ENCODE results near the gene ST7.

Gene ST7

DNA sequence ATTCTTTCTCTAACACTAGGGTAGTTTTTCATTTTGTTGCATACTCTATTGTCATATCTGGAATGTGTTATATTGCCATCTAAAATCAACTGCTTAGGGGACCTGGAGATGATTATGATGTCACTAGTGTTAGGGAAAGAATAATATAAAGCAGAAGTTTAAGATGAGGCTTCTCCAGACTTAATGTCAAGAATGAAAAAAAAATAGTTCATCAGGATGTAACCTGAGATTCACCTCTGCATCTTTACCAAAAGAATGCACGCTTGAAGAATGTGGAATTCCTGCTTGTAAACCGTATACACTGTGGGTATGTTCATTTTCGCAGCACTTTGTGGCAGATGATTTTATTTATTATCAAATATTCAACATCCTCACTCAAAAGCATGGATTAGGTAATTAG is 184.6 kb downstream of the ST7 start:
- H3K4me3 ChIP-seq (ENCODE audit: low read depth, low read length): no peak overlapping the region
- DNase-seq (ENCODE audit: low read depth, low spot score): no peak
- POLR2A ChIA-PET: interaction anchor here (0.7 kb wide), 1 partner anchor 173 kb away, joined by 3 read pairs; no protein-coding TSS in a partner anchor
- TF ChIP-seq, protein P1, sequence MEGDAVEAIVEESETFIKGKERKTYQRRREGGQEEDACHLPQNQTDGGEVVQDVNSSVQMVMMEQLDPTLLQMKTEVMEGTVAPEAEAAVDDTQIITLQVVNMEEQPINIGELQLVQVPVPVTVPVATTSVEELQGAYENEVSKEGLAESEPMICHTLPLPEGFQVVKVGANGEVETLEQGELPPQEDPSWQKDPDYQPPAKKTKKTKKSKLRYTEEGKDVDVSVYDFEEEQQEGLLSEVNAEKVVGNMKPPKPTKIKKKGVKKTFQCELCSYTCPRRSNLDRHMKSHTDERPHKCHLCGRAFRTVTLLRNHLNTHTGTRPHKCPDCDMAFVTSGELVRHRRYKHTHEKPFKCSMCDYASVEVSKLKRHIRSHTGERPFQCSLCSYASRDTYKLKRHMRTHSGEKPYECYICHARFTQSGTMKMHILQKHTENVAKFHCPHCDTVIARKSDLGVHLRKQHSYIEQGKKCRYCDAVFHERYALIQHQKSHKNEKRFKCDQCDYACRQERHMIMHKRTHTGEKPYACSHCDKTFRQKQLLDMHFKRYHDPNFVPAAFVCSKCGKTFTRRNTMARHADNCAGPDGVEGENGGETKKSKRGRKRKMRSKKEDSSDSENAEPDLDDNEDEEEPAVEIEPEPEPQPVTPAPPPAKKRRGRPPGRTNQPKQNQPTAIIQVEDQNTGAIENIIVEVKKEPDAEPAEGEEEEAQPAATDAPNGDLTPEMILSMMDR (IDR thresholded peaks at IDR 0.05; ENCODE audit: insufficient read depth, low read length, missing control alignments): no peak
- CTCF ChIA-PET: interaction anchor here (1.4 to 4.0 kb wide), 2 partner anchors 11 to 208 kb away, joined by 4 to 29 read pairs; no protein-coding TSS in a partner anchor

DNA sequence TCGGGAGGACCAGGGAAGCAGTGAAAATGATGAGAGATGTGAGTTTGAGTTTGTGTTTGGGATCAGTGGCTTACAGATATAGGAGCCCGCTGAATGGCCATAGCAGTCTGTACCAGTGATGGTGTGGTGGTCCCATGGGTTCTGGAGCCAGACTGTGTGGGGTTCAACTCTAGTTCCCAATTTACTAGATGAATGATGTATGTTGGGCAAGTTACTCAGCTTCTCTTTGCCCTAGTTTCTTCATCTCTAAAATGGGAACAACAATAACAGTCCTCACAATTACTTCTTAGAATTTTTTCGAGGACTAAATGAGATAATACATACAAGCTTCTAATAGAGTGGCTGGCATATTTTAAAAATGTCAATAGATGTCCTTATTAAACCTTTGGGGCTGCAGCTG is 185.2 kb downstream of the ST7 start:
- no peak for DNase-seq (ENCODE audit: low read depth, low spot score)
- POLR2A ChIA-PET: no interaction called here
- CTCF ChIA-PET: interaction anchor here (0.6 to 1.9 kb wide), 4 partner anchors 11 to 209 kb away, joined by 3 to 8 read pairs (median 4); no protein-coding TSS in a partner anchor
- TF ChIP-seq, protein P1 (IDR thresholded peaks at IDR 0.05; ENCODE audit: insufficient read depth, low read length, missing control alignments): no peak
- no peak overlapping the region for H3K4me3 ChIP-seq (ENCODE audit: low read depth, low read length)

DNA sequence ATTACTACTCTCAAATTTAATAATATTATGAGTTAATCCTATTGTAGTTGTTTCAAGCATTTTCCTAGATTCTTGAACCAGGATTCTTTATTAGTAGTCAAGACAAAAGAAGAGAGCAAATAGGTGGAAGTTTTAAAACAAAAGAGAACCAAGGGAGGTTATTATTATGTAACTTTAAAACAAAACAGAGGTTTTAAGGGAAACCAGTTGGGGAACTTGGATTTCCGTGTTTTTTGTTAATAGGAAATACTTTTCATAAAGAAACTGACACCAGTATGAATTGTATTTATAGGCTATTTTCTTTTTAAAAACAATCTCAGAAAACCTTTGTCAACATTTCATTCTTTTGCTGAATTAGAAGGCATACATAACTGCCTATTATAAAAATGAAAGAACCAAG is 185.7 kb downstream of the ST7 start:
- TF ChIP-seq, protein P1 (IDR thresholded peaks at IDR 0.05; ENCODE audit: insufficient read depth, low read length, missing control alignments): no peak
- CTCF ChIA-PET: interaction anchor here (0.6 to 1.9 kb wide), 4 partner anchors 9 to 79 kb away, joined by 3 to 8 read pairs (median 3); no protein-coding TSS in a partner anchor
- POLR2A ChIA-PET: no interaction called here
- no peak overlapping the region for H3K4me3 ChIP-seq (ENCODE audit: low read depth, low read length)
- no peak for DNase-seq (ENCODE audit: low read depth, low spot score)

DNA sequence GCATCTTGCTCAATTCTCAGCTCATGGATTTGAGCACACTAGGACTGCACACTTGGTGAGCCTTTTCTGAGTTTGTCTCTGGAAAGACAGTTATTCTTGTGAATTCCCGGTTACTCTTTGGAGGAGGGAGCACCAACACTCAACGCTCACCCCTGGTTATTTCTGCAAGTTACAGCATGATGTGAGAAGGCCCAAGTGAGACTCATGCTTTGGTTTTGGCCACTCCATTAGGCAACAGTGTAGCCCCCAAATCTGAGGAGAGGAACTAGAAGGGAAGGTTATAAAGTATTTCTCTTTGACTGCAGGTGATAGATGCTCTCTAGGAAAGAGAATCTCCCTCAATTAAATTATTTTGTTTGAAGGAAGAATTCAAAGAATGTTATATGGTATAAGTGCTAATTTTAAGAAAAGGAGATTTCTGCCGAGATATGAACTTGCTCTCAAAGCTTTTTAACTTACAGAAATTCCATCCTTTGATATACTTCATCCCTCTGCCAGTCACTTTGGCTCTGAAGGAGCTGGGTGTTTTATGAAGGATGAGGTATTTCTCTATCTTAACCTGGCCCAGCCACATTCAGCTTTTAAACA is 186.2 kb downstream of the ST7 start:
- DNase-seq (ENCODE audit: low read depth, low spot score): no peak
- H3K4me3 ChIP-seq (ENCODE audit: low read depth, low read length): no peak overlapping the region
- CTCF ChIA-PET: interaction anchor here (0.9 to 1.9 kb wide), 2 partner anchors 9 to 12 kb away, joined by 3 to 8 read pairs; no protein-coding TSS in a partner anchor
- TF ChIP-seq, protein P1 (IDR thresholded peaks at IDR 0.05; ENCODE audit: insufficient read depth, low read length, missing control alignments): no peak
- POLR2A ChIA-PET: no interaction called here

DNA sequence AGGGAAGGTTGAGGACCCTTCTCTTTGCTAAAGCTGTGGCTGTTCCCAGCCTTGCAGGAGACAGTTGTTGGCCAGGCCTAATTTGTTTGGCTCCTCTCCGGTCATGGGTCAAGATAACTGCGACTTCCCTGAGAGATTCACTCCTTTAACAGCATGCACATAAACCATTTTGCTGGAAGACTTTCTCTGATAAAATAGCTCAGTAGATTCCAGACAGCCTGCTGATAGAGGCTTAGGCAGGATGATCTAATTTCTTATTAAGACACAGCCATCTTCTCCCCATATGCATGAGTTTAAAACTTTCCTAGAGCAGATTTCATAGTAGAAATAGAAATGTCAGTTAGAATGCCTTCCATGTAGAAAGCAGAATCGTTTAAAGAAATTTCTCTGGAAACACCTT is 187.6 kb downstream of the ST7 start:
- TF ChIP-seq, protein P1 (IDR thresholded peaks at IDR 0.05; ENCODE audit: insufficient read depth, low read length, missing control alignments): no peak
- CTCF ChIA-PET: interaction anchor here (1.8 to 2.0 kb wide), 2 partner anchors 14 to 18 kb away, joined by 8 to 11 read pairs; no protein-coding TSS in a partner anchor
- POLR2A ChIA-PET: no interaction called here
- H3K4me3 ChIP-seq (ENCODE audit: low read depth, low read length): no peak overlapping the region
- DNase-seq (ENCODE audit: low read depth, low spot score): no peak

DNA sequence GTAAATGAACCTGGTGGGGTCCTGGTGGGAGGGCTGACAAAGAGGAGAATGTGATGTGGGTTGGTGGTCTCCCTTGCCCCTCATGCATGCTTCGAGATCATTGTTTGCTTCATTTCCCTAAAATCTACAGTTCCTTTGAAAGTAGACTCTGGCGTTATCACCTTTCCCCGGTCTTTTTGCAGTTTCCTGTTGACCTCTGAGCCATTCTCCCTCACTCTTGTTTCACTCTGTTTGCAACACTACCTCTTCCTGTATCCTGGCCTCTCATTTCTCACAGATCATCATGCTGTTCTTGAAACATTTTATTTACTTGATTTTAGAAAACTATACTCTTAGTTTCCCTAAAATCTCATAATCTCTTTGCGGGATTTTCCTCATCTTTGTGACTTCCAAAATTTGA is 189.8 kb downstream of the ST7 start:
- TF ChIP-seq, protein P1 (IDR thresholded peaks at IDR 0.05; ENCODE audit: insufficient read depth, low read length, missing control alignments): no peak
- DNase-seq (ENCODE audit: low read depth, low spot score): no peak
- ChIA-PET CTCF (no interaction called here), POLR2A (no interaction called here)
- no peak overlapping the region for H3K4me3 ChIP-seq (ENCODE audit: low read depth, low read length)
